Panc1 (cell line): Measurements from ENCODE around the gene CYP4B1. TPM values are rescaled to one million over a fixed set of nuclear protein-coding genes. Genes with fewer than 3 reads are reported as not detected.

ENCODE experiments used
- ATAC-seq: fragments of 200-7000 bp; cut with Tn5 transposase; 2 replicates; pipeline ENCODE4 v1.9.1; 2020; ENCODE audit warnings: mild to moderate bottlenecking, moderate library complexity
- BruUV-seq: library from RNA; stranded (reverse); fragments of 400-500 nt; replicated peaks from 2 replicates; lab custom pipeline; 2021; lab: Mats Ljungman, UMichigan
- CTCF ChIA-PET: fragments of 300-600 bp; sonication (Branson Sonifier 250); formaldehyde crosslinking; loops from one replicate; lab custom pipeline; 2022; ENCODE audit warnings: antibody characterized with exemption; lab: Charles Lee
- POLR2A ChIA-PET: fragments of 300-600 bp; sonication (Branson Sonifier 250); formaldehyde crosslinking; loops from one replicate; lab custom pipeline; 2022; ENCODE audit warnings: antibody characterized with exemption; lab: Charles Lee
- DNase-seq: peaks from one replicate; pipeline ENCODE4 v3.0.0-alpha.2; 2010; ENCODE audit warnings: low read depth, low spot score
- H3K27ac ChIP-seq: 2 replicates; pipeline ENCODE4 v1.5.1; 2011; ENCODE audit warnings: mild to moderate bottlenecking, low read length, inconsistent platforms
- H3K27me3 ChIP-seq: fragments of 200-500 bp; sonication (Bioruptor generic); 2 replicates; pipeline ENCODE4 v1.6.0; 2014; ENCODE audit warnings: low read length, inconsistent platforms; ENCODE audit not compliant: control insufficient read depth, insufficient read depth
- H3K36me3 ChIP-seq: fragments of 200-500 bp; sonication (Bioruptor generic); 2 replicates; pipeline ENCODE4 v1.5.1; 2014; ENCODE audit warnings: inconsistent platforms, mild to moderate bottlenecking, low read length, moderate library complexity; ENCODE audit not compliant: control insufficient read depth, insufficient read depth
- H3K4me1 ChIP-seq: 2 replicates; pipeline ENCODE4 v1.5.1; 2011; ENCODE audit warnings: inconsistent platforms, mild to moderate bottlenecking, low read length, moderate library complexity; ENCODE audit not compliant: control insufficient read depth, insufficient read depth
- H3K4me3 ChIP-seq, 2 experiments: 2 replicates each; pipeline ENCODE4 v1.5.1; 2011 to 2012; ENCODE audit warnings: low read depth in 2 of 2, low read length in 2 of 2, mild to moderate bottlenecking in 2 of 2, inconsistent platforms in 1 of 2, moderate library complexity in 1 of 2
- H3K9me3 ChIP-seq: fragments of 200-500 bp; sonication (Bioruptor generic); 2 replicates; pipeline ENCODE4 v1.5.1; 2014; ENCODE audit warnings: low read depth, mild to moderate bottlenecking, inconsistent platforms, low read length, moderate library complexity; ENCODE audit not compliant: control insufficient read depth, insufficient read depth
- CTCF ChIP-seq: fragments of 450-650 bp; IDR thresholded peaks from 2 replicates; pipeline ENCODE4 v1.5.1; 2017; ENCODE audit warnings: mild to moderate bottlenecking
- POLR2AphosphoS5 ChIP-seq: IDR thresholded peaks from 2 replicates; pipeline ENCODE4 v1.6.1; 2012; ENCODE audit warnings: mild to moderate bottlenecking, low read depth, low read length, moderate library complexity
- REST ChIP-seq, 2 experiments: IDR thresholded peaks; 2 replicates each; pipeline ENCODE4 v1.6.1; 2011 to 2012; ENCODE audit warnings: low read depth in 2 of 2, control low read depth in 1 of 2, low read length in 1 of 2, mild to moderate bottlenecking in 1 of 2, moderate library complexity in 1 of 2; ENCODE audit not compliant: insufficient read depth in 1 of 2
- SIN3A ChIP-seq: IDR thresholded peaks from 2 replicates; pipeline ENCODE4 v1.6.1; 2012; ENCODE audit warnings: low read depth, mild to moderate bottlenecking, low read length, moderate library complexity, borderline replicate concordance; ENCODE audit not compliant: insufficient read depth
- TCF7L2 ChIP-seq: IDR thresholded peaks from 2 replicates; pipeline ENCODE4 v1.6.1; 2011; ENCODE audit warnings: mild to moderate bottlenecking, low read depth, low read length, inconsistent platforms
- in situ Hi-C: cut with HindIII; loops from 2 replicates; pipeline ENCODE4 v1.10.0; 2016; ENCODE audit warnings: low sequenced_read_pairs, low pct_unique_long_range_greater_than_20kb
- intact Hi-C: fragments of 100-400 bp; cut with micrococcal nuclease; formaldehyde crosslinking; loops from one replicate; pipeline ENCODE4 v1.10.0; 2022; ENCODE audit not compliant: unreplicated experiment
- total RNA-seq: library from RNA; stranded (reverse); gene quantifications from one replicate; pipeline ENCODE4 v1.2.1, GENCODE V29; 2021; ENCODE audit not compliant: unreplicated experiment

The CYP4B1 gene
- total RNA-seq, 1 experiment from 2014 or later = not detected

GRCh38 chr1:46806196-46807020 lies 7.6 kb downstream of the CYP4B1 start:
- TF ChIP-seq POLR2AphosphoS5 (no peak), TCF7L2 (no peak), REST (IDR thresholded peaks at IDR 0.05; ENCODE audit: insufficient read depth in 1 of 2, low read depth in 2 of 2, low read length in 1 of 2) (no peak), CTCF (no peak), SIN3A (no peak)
- intact Hi-C loops = no loop called here
- no peaks in the 10 kb centered on the region for H3K36me3 ChIP-seq
- BruUV-seq = no TSS peak
- ChIA-PET POLR2A (no interaction called here), CTCF (no interaction called here)
- no peaks in the 10 kb centered on the region for H3K9me3 ChIP-seq
- ATAC-seq = no peak
- H3K4me3 ChIP-seq = no peak overlapping the region
- H3K4me1 ChIP-seq = no peaks in the 10 kb centered on the region
- no peak overlapping the region for H3K27ac ChIP-seq
- no peak for DNase-seq
- H3K27me3 ChIP-seq = no peaks in the 10 kb centered on the region; the same call in 1 of the 2 replicates
- in situ Hi-C loops = no loop called here

GRCh38 chr1:46807046-46807972 lies 8.5 kb downstream of the CYP4B1 start:
- no peak for ATAC-seq

More at GRCh38 chr1:46807046-46807972, 8.5 kb downstream of the CYP4B1 start:
- Histone ChIP-seq H3K9me3 (no peaks in the 10 kb centered on the region), H3K4me3 (no peak overlapping the region), H3K36me3 (no peaks in the 10 kb centered on the region), H3K27me3 (no peaks in the 10 kb centered on the region; the same call in 1 of the 2 replicates), H3K27ac (no peak overlapping the region), H3K4me1 (no peaks in the 10 kb centered on the region)
- TF ChIP-seq TCF7L2 (no peak), SIN3A (no peak), REST (IDR thresholded peaks at IDR 0.05; ENCODE audit: insufficient read depth in 1 of 2, low read depth in 2 of 2, low read length in 1 of 2) (no peak), POLR2AphosphoS5 (no peak), CTCF (no peak)
- intact Hi-C loops (no loop called here), in situ Hi-C loops (no loop called here)
- POLR2A ChIA-PET = no interaction called here
- CTCF ChIA-PET = no interaction called here
- BruUV-seq = no TSS peak
- DNase-seq = no peak
